Ascending aorta (tissue), 2 donors: ENCODE results near the gene ZNF597. TPM values are rescaled to one million over a fixed set of nuclear protein-coding genes. Genes with fewer than 3 reads are reported as not detected.

Source experiments
- DNase-seq, 2 donors: peaks; one replicate each; pipeline ENCODE4 v3.0.0-alpha.2; 2019; ENCODE audit warnings: low spot score in 2 of 2
- H3K27ac ChIP-seq, 2 donors: fragments of 200-600 bp; sonication (generic); one replicate each; pipeline ENCODE4 v1.5.1; 2016 to 2017; ENCODE audit warnings: mild to moderate bottlenecking in 1 of 2
- H3K27me3 ChIP-seq: fragments of 200-600 bp; sonication (generic); one replicate; pipeline ENCODE4 v1.5.1; 2017
- H3K36me3 ChIP-seq, 2 donors: fragments of 200-600 bp; sonication (generic); one replicate each; pipeline ENCODE4 v1.5.1; 2016
- H3K4me1 ChIP-seq, 2 donors: fragments of 200-600 bp; sonication (generic); one replicate each; pipeline ENCODE4 v1.5.1; 2016 to 2017; ENCODE audit warnings: mild to moderate bottlenecking in 1 of 2
- H3K4me3 ChIP-seq, 2 donors: fragments of 200-600 bp; sonication (generic); one replicate each; pipeline ENCODE4 v1.5.1; 2016 to 2017; ENCODE audit warnings: mild to moderate bottlenecking in 1 of 2
- H3K9me3 ChIP-seq, 2 donors: fragments of 200-600 bp; sonication (generic); one replicate each; pipeline ENCODE4 v1.5.1; 2016
- intact Hi-C: fragments of 100-400 bp; cut with DNase I; formaldehyde crosslinking; loops from one replicate; pipeline ENCODE4 v1.15.1; 2023
- total RNA-seq: library from RNA; depleted of rRNA; stranded (reverse); fragments of >200 nt; gene quantifications from one replicate; pipeline ENCODE4 v1.1.0, GENCODE V29; 2016
- TF ChIP-seq, protein P1 (sequence below), 3 experiments: fragments of 200-600 bp in 2 of 3; fragments of 450-650 bp in 1 of 3; sonication (generic) in 2 of 3; IDR thresholded peaks; one replicate each; pipeline ENCODE4 v1.5.1; 2016 to 2019; ENCODE audit warnings: antibody characterized with exemption in 3 of 3, mild to moderate bottlenecking in 1 of 3, moderate library complexity in 1 of 3

The ZNF597 gene
- total RNA-seq, 1 donor from 2014 or later: 0.21 TPM

- intact Hi-C loops: loop anchor here (1.0 to 5.0 kb wide), 7 partner anchors 14 to 305 kb away; partner anchors contain the start of genes CLUAP1, NAA60, TIGD7 and ZNF174
- Histone ChIP-seq H3K9me3 (no peaks in the 10 kb centered on the region), H3K4me3 (peak overlapping the region; percentile 72 to 73), H3K4me1 (peaks cover 8 to 17% of the 10 kb centered on the region in 2 donors), H3K36me3 (no peaks in the 10 kb centered on the region), H3K27ac (peak overlapping the region; percentile 92), H3K27me3 (no peaks in the 10 kb centered on the region)
- DNase-seq: peak; percentile 33 to 90
- TF ChIP-seq, protein P1, sequence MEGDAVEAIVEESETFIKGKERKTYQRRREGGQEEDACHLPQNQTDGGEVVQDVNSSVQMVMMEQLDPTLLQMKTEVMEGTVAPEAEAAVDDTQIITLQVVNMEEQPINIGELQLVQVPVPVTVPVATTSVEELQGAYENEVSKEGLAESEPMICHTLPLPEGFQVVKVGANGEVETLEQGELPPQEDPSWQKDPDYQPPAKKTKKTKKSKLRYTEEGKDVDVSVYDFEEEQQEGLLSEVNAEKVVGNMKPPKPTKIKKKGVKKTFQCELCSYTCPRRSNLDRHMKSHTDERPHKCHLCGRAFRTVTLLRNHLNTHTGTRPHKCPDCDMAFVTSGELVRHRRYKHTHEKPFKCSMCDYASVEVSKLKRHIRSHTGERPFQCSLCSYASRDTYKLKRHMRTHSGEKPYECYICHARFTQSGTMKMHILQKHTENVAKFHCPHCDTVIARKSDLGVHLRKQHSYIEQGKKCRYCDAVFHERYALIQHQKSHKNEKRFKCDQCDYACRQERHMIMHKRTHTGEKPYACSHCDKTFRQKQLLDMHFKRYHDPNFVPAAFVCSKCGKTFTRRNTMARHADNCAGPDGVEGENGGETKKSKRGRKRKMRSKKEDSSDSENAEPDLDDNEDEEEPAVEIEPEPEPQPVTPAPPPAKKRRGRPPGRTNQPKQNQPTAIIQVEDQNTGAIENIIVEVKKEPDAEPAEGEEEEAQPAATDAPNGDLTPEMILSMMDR (IDR thresholded peaks at IDR 0.05): peak; percentile 38 to 48 (median 44)
Observed at GRCh38 chr16:3457434-3458252, 14.3 kb upstream of the ZNF597 start.

DNA sequence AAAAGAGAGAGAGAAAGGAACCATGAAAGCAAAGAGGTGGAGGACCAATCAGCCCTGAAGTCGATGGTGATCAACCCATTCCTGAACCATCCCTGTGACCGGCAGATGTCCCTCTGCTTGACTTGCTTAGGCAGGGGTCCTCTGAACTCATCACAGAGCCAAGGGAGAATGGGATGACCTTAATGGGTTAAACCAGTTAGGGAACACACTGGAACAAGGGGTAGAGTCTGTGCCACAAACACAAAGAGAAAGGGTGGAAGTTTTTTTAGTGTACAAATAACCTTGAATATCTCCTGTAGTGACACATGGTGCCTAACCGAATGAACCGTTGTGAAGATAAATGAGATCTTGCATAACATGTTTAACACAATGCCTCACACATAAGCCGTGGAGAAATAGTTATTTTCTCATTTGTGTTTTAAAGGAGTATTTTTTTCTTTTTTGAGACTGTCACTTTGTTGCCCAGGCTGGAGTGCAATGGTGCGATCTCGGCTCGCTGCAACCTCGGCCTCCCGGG, 11.4 kb upstream of the ZNF597 start:
- no peaks in the 10 kb centered on the region for H3K9me3 ChIP-seq
- intact Hi-C loops: loop anchor here (5.0 kb wide), 2 partner anchors 147 to 302 kb away; partner anchors contain the start of genes TIGD7 and ZNF75A
- TF ChIP-seq, protein P1 (IDR thresholded peaks at IDR 0.05): no peak
- H3K27me3 ChIP-seq: no peaks in the 10 kb centered on the region
- DNase-seq: no peak
- no peaks in the 10 kb centered on the region for H3K36me3 ChIP-seq
- H3K27ac ChIP-seq: no peak overlapping the region
- H3K4me1 ChIP-seq: peaks cover 8% of the 10 kb centered on the region in 2 donors
- H3K4me3 ChIP-seq: no peak overlapping the region

- Histone ChIP-seq H3K9me3 (no peaks in the 10 kb centered on the region), H3K4me3 (no peak overlapping the region), H3K36me3 (no peaks in the 10 kb centered on the region), H3K4me1 (peaks cover 3 to 4% of the 10 kb centered on the region in 2 donors), H3K27ac (no peak overlapping the region), H3K27me3 (no peaks in the 10 kb centered on the region)
- intact Hi-C loops: no loop called here
- no peak for DNase-seq
- TF ChIP-seq, protein P1 (IDR thresholded peaks at IDR 0.05): no peak
Observed at GRCh38 chr16:3454093-3454492, 10.8 kb upstream of the ZNF597 start.

DNA sequence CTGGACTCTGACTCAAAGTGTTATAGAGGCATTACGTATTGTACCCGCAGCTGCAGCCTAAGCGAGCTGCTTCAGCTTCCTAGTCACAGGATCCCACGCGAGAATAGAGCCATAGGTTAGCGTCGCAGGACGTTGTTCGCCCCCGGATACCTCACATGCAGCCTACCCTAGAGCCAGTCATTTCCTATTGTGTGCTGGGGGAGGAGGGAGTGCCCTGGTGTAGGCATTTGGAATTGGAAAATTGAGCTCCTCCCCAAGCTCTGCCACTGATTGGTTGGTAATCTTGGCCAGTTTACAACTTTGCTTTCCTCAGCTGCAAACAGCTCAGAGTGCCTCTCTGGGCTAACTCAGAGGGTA, 706 bp upstream of the ZNF597 start:
- Histone ChIP-seq H3K4me1 (no peaks in the 10 kb centered on the region), H3K27me3 (no peaks in the 10 kb centered on the region), H3K36me3 (peaks cover 5 to 14% of the 10 kb centered on the region in 2 donors), H3K4me3 (peak overlapping the region; percentile 53 to 83), H3K9me3 (peaks cover 0 to 5% of the 10 kb centered on the region in 2 donors), H3K27ac (peak overlapping the region; percentile 73 to 79)
- no peak for DNase-seq
- intact Hi-C loops: loop anchor here (5.0 kb wide), 1 partner anchor 162 kb away; the partner anchor contains the start of gene ZNF263
- TF ChIP-seq, protein P1 (IDR thresholded peaks at IDR 0.05): no peak

- peaks cover 9 to 25% of the 10 kb centered on the region in 2 donors for H3K36me3 ChIP-seq
- no peaks in the 10 kb centered on the region for H3K4me1 ChIP-seq
- no peak for DNase-seq
- intact Hi-C loops: loop anchor here (5.0 kb wide), 1 partner anchor 157 kb away; the partner anchor contains the start of gene ZNF263
- no peak overlapping the region for H3K27ac ChIP-seq
- H3K4me3 ChIP-seq: no peak overlapping the region
- H3K9me3 ChIP-seq: peaks cover 0 to 6% of the 10 kb centered on the region in 2 donors
- H3K27me3 ChIP-seq: no peaks in the 10 kb centered on the region
- TF ChIP-seq, protein P1 (IDR thresholded peaks at IDR 0.05): no peak
Observed at GRCh38 chr16:3439637-3440036, 3.7 kb downstream of the ZNF597 start.
